CD4-positive, alpha-beta T cell treated with Interferon alpha-2 for 1 hour (primary cell): ENCODE data around the gene FAM107B.

Source experiments
- DNase-seq, 2 donors: peaks; one replicate each; pipeline ENCODE4 v3.0.0-alpha.2; 2020 to 2022

Gene FAM107B

GRCh38 chr10:14528450-14528849 lies 246.2 kb downstream of the FAM107B start:
- peak in 1 of 2 donors; percentile 60 for DNase-seq

DNA sequence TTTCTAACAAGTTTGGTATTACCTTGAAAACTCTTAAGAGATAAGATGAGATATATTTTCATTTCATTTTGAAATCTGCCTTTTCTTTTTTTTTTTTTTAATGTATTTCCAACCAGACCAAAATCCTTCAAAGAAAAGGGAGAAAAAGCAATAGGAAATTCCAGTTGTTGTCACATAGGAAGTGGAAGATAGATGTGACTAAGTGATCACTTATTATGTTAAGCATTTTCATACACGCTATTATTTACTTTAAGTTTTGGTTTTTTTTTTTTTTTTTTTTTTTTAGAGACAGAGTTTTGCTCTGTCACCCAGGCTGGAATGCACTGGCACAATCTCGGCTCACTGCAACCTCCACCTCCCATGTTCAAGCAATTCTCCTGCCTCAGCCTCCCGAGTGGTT lies 246.8 kb downstream of the FAM107B start:
- DNase-seq, result no peak

- DNase-seq, result no peak
These were observed 247.4 kb downstream of the FAM107B start for GRCh38 chr10:14527134-14527844.

GRCh38 chr10:14526326-14526725 lies 248.4 kb downstream of the FAM107B start:
- no peak for DNase-seq

GRCh38 chr10:14524691-14525324 lies 249.9 kb downstream of the FAM107B start:
- no peak for DNase-seq

- no peak for DNase-seq
These were observed 251.4 kb downstream of the FAM107B start for GRCh38 chr10:14523286-14523685.

DNA sequence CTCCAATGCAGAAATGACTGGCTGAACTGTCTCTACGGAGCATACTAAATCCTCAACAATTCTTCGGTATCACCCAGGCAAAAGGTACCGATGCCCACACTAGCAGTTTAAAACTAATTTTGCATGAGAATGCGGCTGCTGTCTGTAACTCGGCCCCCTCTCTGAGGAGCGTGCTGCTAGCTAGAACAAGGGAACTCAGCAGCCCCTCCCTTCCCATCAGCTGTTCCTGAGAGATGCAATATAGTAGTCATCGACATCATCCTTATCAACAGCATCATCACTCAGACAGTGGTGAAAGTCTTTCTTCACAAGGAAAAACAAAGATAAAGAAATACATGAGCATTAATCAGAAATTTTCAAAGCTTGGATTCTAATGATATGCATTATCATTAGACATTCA lies 254.9 kb downstream of the FAM107B start:
- no peak for DNase-seq

DNA sequence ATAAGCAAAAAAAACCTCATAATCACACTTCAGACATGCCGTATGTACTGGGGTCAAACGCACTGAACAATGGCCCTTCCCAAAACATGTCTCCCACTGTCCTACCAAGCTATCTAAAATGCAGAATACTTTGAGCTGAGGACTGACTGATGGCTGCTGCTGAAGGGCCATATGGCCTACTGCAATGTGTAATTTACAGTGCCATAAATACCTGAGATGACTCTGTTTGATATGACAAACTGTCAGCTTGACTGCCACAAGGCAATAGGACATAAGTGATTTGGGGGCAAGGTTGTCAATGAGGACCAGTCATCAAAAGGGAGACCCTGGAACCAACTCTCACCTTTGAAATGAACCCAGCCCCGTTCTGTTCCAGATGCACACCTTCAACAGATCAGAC lies 256.5 kb downstream of the FAM107B start:
- no peak for DNase-seq

- no peak for DNase-seq
These were observed 261.6 kb downstream of the FAM107B start for GRCh38 chr10:14513123-14513522.

DNA sequence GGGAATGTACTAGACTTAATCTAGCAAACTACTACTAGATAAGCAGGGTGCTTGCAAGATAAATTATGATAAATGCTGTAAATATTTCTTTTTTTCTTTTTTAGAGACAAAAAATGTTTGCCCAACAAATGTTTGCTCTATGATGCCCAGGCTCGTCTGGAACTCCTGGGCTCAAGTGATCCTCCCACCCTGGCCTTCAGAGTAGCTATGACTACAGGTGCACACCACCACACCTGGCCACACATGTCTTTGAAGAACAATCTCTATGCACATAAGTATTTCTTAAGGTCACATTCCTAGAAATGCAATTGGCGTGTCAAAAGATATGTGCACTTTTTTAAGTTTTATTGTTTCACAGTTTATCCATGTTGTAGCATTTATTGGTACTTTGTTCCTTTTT lies 264.4 kb downstream of the FAM107B start:
- DNase-seq, result no peak

GRCh38 chr10:14508725-14509124 lies 266.0 kb downstream of the FAM107B start:
- DNase-seq, result no peak

DNA sequence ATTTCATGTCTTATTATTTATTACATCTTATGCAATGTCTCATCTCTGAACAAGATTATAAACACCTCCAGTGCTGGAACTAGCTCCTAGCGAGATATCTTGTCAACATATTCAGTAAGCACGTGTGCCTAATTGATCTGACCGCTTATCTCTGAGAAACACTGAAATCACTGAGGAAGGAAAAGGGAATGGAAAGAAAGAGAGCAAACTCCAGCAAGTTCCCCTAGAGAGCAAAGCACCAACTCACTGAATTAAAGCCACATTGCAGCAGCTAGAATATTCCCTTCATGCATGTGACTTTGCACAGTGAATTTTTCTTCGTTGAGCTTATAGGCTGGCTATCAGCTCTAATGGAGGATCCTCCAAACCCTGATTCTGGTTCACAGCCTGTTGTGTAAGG lies 266.9 kb downstream of the FAM107B start:
- no peak for DNase-seq

GRCh38 chr10:14507176-14507575 lies 267.5 kb downstream of the FAM107B start:
- peak; percentile 45 to 72 for DNase-seq

DNA sequence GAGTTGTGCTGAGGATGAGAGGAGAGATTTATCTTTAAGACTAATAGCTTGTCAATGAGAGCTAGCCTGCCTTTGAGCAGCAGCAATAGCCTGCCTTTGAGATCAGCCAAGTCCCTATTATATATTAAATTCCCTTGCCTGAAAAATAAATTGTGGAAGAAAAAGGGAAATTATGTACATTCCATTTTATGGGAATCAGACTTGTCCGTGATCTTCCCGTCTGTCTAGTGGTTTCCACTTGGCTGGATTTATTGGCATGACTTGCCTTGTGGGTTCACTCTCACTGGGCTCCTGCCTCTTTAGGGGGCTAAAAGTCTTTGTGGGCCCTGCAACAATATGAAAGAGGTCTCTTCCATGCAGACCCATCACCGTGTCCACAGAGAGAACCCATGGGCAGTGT lies 272.3 kb downstream of the FAM107B start:
- DNase-seq, result no peak

DNA sequence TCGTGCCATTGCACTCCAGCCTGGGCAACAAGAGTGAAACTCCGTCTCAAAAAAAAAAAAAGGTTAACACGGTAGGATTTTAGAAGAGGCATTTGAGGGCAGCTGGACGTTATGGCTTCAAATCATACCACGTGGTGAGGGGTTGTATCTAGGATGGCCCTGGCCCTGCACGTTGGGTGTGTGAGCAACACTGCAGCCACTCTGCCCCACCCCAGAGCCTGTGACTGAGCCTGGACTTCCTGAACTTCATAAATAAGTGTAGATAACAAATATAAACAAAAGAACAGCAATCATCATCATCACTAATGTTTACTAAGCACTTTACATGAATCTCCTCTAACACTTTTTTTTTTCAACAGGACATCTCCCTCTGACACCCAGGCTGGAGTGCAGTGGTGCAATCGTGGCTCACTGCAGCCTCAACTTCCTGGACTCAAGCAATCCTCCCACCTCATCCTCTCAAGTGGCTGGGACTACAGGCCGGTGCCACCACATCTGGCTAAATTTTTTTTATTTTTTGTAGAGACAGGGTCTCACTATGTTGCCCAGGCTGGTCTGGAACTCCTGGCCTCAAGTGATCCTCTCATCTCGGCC lies 274.4 kb downstream of the FAM107B start:
- DNase-seq, result no peak

DNA sequence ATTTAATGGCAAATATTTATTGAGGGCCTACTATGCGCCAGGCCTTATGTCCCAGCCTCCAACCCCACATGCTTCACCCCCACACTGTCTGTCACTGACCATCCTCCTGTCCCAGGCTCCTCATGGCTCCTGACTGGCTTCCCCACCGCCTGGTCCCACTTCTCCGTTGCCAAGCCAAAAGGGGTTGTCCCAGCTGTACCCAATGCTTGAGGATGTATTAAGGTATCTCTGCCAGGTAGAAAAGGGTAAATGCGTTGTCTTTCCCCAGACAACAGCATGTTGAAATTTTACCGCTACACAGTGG lies 275.1 kb downstream of the FAM107B start:
- DNase-seq, result no peak

GRCh38 chr10:14498326-14498725 lies 276.4 kb downstream of the FAM107B start:
- DNase-seq, result no peak

- no peak for DNase-seq
These were observed 282.9 kb downstream of the FAM107B start for GRCh38 chr10:14491811-14492210.

GRCh38 chr10:14489522-14490177 lies 285.0 kb downstream of the FAM107B start:
- DNase-seq, result no peak

- DNase-seq, result no peak
These were observed 287.2 kb downstream of the FAM107B start for GRCh38 chr10:14487488-14487883.

DNA sequence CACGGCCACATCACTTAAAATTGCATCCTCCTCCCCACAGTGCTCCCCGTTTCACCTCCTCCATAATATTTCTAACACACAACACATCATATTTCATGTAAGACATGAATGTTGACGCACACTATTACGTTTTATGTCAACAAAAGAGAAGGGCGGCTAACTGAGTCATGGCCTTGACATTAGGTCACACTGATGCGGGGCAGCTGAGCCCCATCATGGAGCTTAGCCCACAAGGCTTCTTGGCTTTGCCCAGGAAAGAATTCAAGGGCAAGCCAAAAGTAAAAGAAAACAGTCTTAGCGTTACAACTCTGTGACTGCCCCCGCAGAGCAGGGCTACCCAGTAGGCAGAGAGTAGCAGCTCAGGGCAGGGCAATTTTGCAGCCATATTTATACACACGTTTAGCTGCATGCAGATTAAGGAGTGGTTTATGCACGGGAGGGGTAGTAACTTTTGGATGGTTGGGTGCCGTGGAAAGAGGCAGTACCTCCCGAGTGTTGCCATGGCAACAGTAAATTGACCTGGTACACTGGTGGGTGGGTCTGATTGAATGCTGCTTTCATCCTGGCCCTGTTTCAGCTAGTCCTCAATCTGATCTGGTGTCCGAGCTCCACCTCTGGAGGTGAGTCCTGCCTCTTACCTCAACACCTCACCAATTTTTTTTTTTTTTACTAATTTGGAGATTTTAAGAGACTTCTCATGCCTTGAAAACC lies 287.8 kb downstream of the FAM107B start:
- DNase-seq, result no peak

DNA sequence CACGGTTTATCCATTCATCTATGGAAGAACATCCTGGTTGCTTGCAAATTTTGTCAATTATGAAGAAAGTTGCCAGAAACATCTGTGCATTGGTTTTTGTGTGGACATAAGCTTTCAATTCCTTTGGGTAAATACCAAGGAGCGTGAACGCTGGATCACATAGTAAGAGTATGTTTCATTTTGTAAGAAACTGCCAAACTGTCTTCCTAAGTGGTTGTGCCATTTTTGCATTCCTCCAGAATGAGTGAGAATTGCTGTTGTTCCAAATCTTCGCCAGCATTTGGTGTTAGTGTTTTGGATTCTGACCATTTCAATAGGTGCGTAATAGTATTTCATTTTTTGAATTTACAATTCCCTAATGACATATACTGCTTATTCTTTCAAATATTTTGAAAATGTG lies 288.7 kb downstream of the FAM107B start:
- DNase-seq, result no peak

GRCh38 chr10:14483417-14483816 lies 291.3 kb downstream of the FAM107B start:
- DNase-seq, result no peak
